ENCODE measurements around the gene GSG1L.

Gene GSG1L

GRCh38 chr16:28014851-28015250, 48.7 kb downstream of the GSG1L start:
- DNase-seq (ENCODE audit: low read depth), result no peak

GRCh38 chr16:28013878-28014277, 49.6 kb downstream of the GSG1L start:
- no peak for DNase-seq (ENCODE audit: low read depth)

GRCh38 chr16:28013392-28013791, 50.1 kb downstream of the GSG1L start:
- no peak for DNase-seq (ENCODE audit: low read depth)

- DNase-seq (ENCODE audit: low read depth), result no peak
Measured at GRCh38 chr16:28011971-28012445, 51.5 kb downstream of the GSG1L start.

GRCh38 chr16:28011223-28011622, 52.3 kb downstream of the GSG1L start:
- DNase-seq (ENCODE audit: low read depth), result no peak

GRCh38 chr16:28010671-28011070, 52.8 kb downstream of the GSG1L start:
- DNase-seq (ENCODE audit: low read depth), result no peak

- DNase-seq (ENCODE audit: low read depth), result no peak
Measured at GRCh38 chr16:28009586-28010373, 53.7 kb downstream of the GSG1L start.

GRCh38 chr16:28003923-28004322, 59.6 kb downstream of the GSG1L start:
- DNase-seq (ENCODE audit: low read depth), result no peak

- DNase-seq (ENCODE audit: low read depth), result no peak
Measured at GRCh38 chr16:28003021-28003865, 60.3 kb downstream of the GSG1L start.

GRCh38 chr16:28001642-28002041, 61.9 kb downstream of the GSG1L start:
- no peak for DNase-seq (ENCODE audit: low read depth)

GRCh38 chr16:28001184-28001583, 62.3 kb downstream of the GSG1L start:
- no peak for DNase-seq (ENCODE audit: low read depth)

- DNase-seq (ENCODE audit: low read depth), result no peak
Measured at GRCh38 chr16:28000314-28001169, 63.0 kb downstream of the GSG1L start.

- no peak for DNase-seq (ENCODE audit: low read depth)
Measured at GRCh38 chr16:27999687-28000086, 63.8 kb downstream of the GSG1L start.

- no peak for DNase-seq (ENCODE audit: low read depth)
Measured at GRCh38 chr16:27995378-27995777, 68.1 kb downstream of the GSG1L start.

- no peak for DNase-seq (ENCODE audit: low read depth)
Measured at GRCh38 chr16:27994686-27995085, 68.8 kb downstream of the GSG1L start.

- DNase-seq (ENCODE audit: low read depth), result no peak
Measured at GRCh38 chr16:27993587-27993986, 69.9 kb downstream of the GSG1L start.

- DNase-seq (ENCODE audit: low read depth), result no peak
Measured at GRCh38 chr16:27991876-27992275, 71.6 kb downstream of the GSG1L start.

- DNase-seq (ENCODE audit: low read depth), result no peak
Measured at GRCh38 chr16:27985981-27986380, 77.5 kb downstream of the GSG1L start.

- no peak for DNase-seq (ENCODE audit: low read depth)
Measured at GRCh38 chr16:27984121-27984520, 79.4 kb downstream of the GSG1L start.

GRCh38 chr16:27983244-27983643, 80.3 kb downstream of the GSG1L start:
- no peak for DNase-seq (ENCODE audit: low read depth)

- no peak for DNase-seq (ENCODE audit: low read depth)
Measured at GRCh38 chr16:27982184-27982583, 81.3 kb downstream of the GSG1L start.
